Measurements from ENCODE around the gene PNKD.

PNKD gene

GRCh38 chr2:218370410-218371063 lies 100.2 kb downstream of the PNKD start:
- peak; percentile 94 for DNase-seq (ENCODE audit: low read depth in 1 of 2, low spot score in 1 of 2)
- Histone ChIP-seq H3K4me3 (replicated peaks; ENCODE audit: insufficient read depth, low read length) (no peak overlapping the region), H3K27me3 (ENCODE audit: insufficient read depth, poor library complexity, severe bottlenecking) (no peaks in the 10 kb centered on the region), H3K27ac (replicated peaks) (peak overlapping the region; percentile 76)
- no peak for TF ChIP-seq GABPA (IDR thresholded peaks at IDR 0.05; ENCODE audit: low read depth)
- TF ChIP-seq REST (IDR thresholded peaks at IDR 0.05; ENCODE audit: insufficient replicate concordance, low read depth): no peak
- TF ChIP-seq CTCF (IDR thresholded peaks at IDR 0.05; ENCODE audit: insufficient read depth, low read length): no peak
- TF ChIP-seq POLR2AphosphoS5 (IDR thresholded peaks at IDR 0.05; ENCODE audit: low read depth): peak; percentile 61
- TF ChIP-seq SPI1 (IDR thresholded peaks at IDR 0.05; ENCODE audit: borderline replicate concordance, low read depth): peak; percentile 79; the same call in 1 of the 2 replicates

GRCh38 chr2:218371983-218372350 lies 101.6 kb downstream of the PNKD start:
- Histone ChIP-seq H3K27me3 (ENCODE audit: insufficient read depth, poor library complexity, severe bottlenecking) (no peaks in the 10 kb centered on the region), H3K27ac (replicated peaks) (peak overlapping the region; percentile 21), H3K4me3 (replicated peaks; ENCODE audit: insufficient read depth, low read length) (no peak overlapping the region)
- no peak for TF ChIP-seq REST (IDR thresholded peaks at IDR 0.05; ENCODE audit: insufficient replicate concordance, low read depth)
- DNase-seq (ENCODE audit: low read depth in 1 of 2, low spot score in 1 of 2): no peak

- H3K4me3 ChIP-seq (replicated peaks; ENCODE audit: insufficient read depth, low read length): no peak overlapping the region
- DNase-seq (ENCODE audit: low read depth in 1 of 2, low spot score in 1 of 2): no peak
- no peaks in the 10 kb centered on the region for H3K27me3 ChIP-seq (ENCODE audit: insufficient read depth, poor library complexity, severe bottlenecking)
- no peak overlapping the region for H3K27ac ChIP-seq (replicated peaks)
- no peak for TF ChIP-seq REST (IDR thresholded peaks at IDR 0.05; ENCODE audit: insufficient replicate concordance, low read depth)
- no peak for TF ChIP-seq SPI1 (IDR thresholded peaks at IDR 0.05; ENCODE audit: borderline replicate concordance, low read depth)
- no peak for TF ChIP-seq POLR2AphosphoS5 (IDR thresholded peaks at IDR 0.05; ENCODE audit: low read depth)
- TF ChIP-seq CTCF (IDR thresholded peaks at IDR 0.05; ENCODE audit: insufficient read depth, low read length): no peak
- no peak for TF ChIP-seq GABPA (IDR thresholded peaks at IDR 0.05; ENCODE audit: low read depth)
These were observed 104.5 kb downstream of the PNKD start for GRCh38 chr2:218374795-218375194.
